Measurements from ENCODE around the gene THAP11.

THAP11 gene

GRCh38 chr16:67841816-67842508 is at the start of gene THAP11:
TSS of gene THAP11 (plus strand) at chr16:67842320. CDS start at chr16:67842555, 235 bp downstream.
- TF ChIP-seq, protein P1, sequence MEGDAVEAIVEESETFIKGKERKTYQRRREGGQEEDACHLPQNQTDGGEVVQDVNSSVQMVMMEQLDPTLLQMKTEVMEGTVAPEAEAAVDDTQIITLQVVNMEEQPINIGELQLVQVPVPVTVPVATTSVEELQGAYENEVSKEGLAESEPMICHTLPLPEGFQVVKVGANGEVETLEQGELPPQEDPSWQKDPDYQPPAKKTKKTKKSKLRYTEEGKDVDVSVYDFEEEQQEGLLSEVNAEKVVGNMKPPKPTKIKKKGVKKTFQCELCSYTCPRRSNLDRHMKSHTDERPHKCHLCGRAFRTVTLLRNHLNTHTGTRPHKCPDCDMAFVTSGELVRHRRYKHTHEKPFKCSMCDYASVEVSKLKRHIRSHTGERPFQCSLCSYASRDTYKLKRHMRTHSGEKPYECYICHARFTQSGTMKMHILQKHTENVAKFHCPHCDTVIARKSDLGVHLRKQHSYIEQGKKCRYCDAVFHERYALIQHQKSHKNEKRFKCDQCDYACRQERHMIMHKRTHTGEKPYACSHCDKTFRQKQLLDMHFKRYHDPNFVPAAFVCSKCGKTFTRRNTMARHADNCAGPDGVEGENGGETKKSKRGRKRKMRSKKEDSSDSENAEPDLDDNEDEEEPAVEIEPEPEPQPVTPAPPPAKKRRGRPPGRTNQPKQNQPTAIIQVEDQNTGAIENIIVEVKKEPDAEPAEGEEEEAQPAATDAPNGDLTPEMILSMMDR (IDR thresholded peaks at IDR 0.05), result peak; percentile 90 to 92
- peaks cover 15 to 42% (median 34%) of the 10 kb centered on the region in 4 donors for H3K4me1 ChIP-seq
- intact Hi-C loops (cut with DNase I; ENCODE audit: low total_unique reads), result no loop called here

DNA sequence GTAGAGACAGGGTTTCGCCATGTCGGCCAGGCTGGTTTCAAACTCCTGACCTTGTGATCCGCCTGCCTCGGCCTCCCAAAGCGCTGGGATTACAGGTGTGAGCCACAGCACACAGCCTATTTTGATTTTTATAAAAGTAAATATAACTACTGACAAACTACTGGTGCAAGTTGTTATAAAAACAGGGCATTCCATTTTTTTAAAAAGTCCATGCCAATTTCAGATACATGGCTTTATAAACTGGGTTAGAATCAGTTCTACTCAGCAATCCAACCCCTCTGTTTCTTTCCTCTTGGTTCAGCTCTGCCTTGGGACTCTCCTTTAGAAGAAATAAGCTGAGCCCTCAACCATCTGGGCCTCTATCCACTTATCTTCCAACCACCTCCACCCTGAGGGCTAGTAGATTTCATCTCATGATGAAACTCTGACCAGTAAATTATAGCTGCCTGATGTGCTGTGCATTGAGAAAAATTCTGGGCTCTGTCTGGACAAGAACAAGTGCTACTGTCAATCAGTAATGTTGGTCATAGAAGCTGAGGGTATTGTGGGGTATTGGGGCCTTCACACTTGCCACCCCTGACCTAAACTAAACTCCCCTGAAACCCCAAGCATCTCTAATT is 45.9 kb upstream of the THAP11 start:
- intact Hi-C loops (cut with DNase I; ENCODE audit: low total_unique reads), result no loop called here
- H3K4me3 ChIP-seq, result no peak overlapping the region
- H3K27me3 ChIP-seq, result no peaks in the 10 kb centered on the region
- TF ChIP-seq, protein P1 (IDR thresholded peaks at IDR 0.05), result no peak
- no peak for DNase-seq
- H3K27ac ChIP-seq, result no peak overlapping the region
- no peaks in the 10 kb centered on the region for H3K9me3 ChIP-seq
- H3K4me1 ChIP-seq, result peaks cover 0 to 10% (median 2%) of the 10 kb centered on the region in 4 donors
- H3K36me3 ChIP-seq, result peaks cover 0 to 26% (median 0%) of the 10 kb centered on the region in 3 donors

More at GRCh38 chr16:67841816-67842508, at the start of gene THAP11:
- H3K36me3 ChIP-seq, result no peaks in the 10 kb centered on the region
- peak; percentile 91 to 96 for DNase-seq
- no peaks in the 10 kb centered on the region for H3K27me3 ChIP-seq
- peak within 1 kb of the TSS; percentile 97 to 99 for H3K27ac ChIP-seq
- H3K9me3 ChIP-seq, result no peaks in the 10 kb centered on the region
- H3K4me3 ChIP-seq, result peak within 1 kb of the TSS; percentile 66 to 81

GRCh38 chr16:67800338-67800926 is 41.7 kb upstream of the THAP11 start:
- no peaks in the 10 kb centered on the region for H3K9me3 ChIP-seq
- no peak overlapping the region for H3K27ac ChIP-seq
- H3K36me3 ChIP-seq, result peaks cover 4 to 59% (median 5%) of the 10 kb centered on the region in 3 donors
- TF ChIP-seq, protein P1 (IDR thresholded peaks at IDR 0.05), result no peak
- no peak overlapping the region for H3K4me3 ChIP-seq
- H3K27me3 ChIP-seq, result no peaks in the 10 kb centered on the region
- DNase-seq, result no peak
- intact Hi-C loops (cut with DNase I; ENCODE audit: low total_unique reads), result no loop called here
- H3K4me1 ChIP-seq, result peaks cover 0 to 26% (median 11%) of the 10 kb centered on the region in 4 donors

DNA sequence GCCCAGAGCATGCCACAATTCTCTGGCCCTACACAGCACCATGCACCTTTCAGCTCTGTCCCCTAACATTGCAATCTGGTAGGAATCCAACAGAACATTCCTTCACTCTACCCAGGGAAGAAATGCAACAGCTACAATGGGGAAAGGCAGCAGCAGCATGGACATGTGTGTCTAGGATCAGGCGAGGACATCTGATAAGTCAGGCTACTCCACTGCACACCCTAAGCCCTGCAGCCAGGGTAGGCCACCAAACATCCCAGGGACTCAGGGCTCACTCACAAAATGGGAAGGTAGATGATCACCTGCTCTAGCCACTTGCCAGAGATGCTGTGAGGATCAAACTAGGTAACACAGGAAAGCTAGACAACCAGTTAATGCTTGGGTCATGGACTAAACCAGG is 40.9 kb upstream of the THAP11 start:
- no peak for DNase-seq
- no peak overlapping the region for H3K4me3 ChIP-seq
- no peaks in the 10 kb centered on the region for H3K9me3 ChIP-seq
- no peaks in the 10 kb centered on the region for H3K27me3 ChIP-seq
- no peak overlapping the region for H3K27ac ChIP-seq
- intact Hi-C loops (cut with DNase I; ENCODE audit: low total_unique reads), result no loop called here
- H3K4me1 ChIP-seq, result peaks cover 0 to 30% (median 15%) of the 10 kb centered on the region in 4 donors
- peaks cover 4 to 59% (median 5%) of the 10 kb centered on the region in 3 donors for H3K36me3 ChIP-seq
- TF ChIP-seq, protein P1 (IDR thresholded peaks at IDR 0.05), result no peak

DNA sequence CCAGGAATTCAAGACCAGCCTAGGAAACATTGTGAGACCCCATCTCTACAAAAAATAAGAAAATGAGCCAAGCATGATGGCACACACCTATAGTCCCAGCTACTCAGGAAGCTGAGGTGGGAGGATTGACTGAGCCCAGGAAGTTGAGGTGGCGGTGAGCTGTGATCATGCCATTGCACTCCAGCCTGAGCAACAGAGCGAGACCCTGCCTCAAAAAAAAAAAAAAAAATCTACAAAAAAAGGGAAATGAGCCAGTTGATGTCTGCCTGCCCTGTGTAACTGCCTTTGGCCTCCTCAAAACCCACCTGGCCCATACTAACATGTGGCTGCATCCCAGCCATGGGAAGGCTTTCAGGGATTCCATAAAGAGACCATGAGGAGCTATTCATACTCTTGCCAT is 40.2 kb upstream of the THAP11 start:
- Histone ChIP-seq H3K27me3 (no peaks in the 10 kb centered on the region), H3K27ac (no peak overlapping the region), H3K36me3 (peaks cover 4 to 59% (median 5%) of the 10 kb centered on the region in 3 donors), H3K4me3 (no peak overlapping the region), H3K9me3 (no peaks in the 10 kb centered on the region), H3K4me1 (peaks cover 0 to 30% (median 15%) of the 10 kb centered on the region in 4 donors)
- intact Hi-C loops (cut with DNase I; ENCODE audit: low total_unique reads), result no loop called here
- DNase-seq, result no peak
- TF ChIP-seq, protein P1 (IDR thresholded peaks at IDR 0.05), result no peak
